Measurements from ENCODE around the gene STRA6. TPM values are rescaled to one million over a fixed set of nuclear protein-coding genes. Genes with fewer than 3 reads are reported as not detected.

STRA6 gene
- total and polyA plus RNA-seq, 10 donors, result 0.47 to 1.8 (median 0.96) TPM; not detected in 3

DNA sequence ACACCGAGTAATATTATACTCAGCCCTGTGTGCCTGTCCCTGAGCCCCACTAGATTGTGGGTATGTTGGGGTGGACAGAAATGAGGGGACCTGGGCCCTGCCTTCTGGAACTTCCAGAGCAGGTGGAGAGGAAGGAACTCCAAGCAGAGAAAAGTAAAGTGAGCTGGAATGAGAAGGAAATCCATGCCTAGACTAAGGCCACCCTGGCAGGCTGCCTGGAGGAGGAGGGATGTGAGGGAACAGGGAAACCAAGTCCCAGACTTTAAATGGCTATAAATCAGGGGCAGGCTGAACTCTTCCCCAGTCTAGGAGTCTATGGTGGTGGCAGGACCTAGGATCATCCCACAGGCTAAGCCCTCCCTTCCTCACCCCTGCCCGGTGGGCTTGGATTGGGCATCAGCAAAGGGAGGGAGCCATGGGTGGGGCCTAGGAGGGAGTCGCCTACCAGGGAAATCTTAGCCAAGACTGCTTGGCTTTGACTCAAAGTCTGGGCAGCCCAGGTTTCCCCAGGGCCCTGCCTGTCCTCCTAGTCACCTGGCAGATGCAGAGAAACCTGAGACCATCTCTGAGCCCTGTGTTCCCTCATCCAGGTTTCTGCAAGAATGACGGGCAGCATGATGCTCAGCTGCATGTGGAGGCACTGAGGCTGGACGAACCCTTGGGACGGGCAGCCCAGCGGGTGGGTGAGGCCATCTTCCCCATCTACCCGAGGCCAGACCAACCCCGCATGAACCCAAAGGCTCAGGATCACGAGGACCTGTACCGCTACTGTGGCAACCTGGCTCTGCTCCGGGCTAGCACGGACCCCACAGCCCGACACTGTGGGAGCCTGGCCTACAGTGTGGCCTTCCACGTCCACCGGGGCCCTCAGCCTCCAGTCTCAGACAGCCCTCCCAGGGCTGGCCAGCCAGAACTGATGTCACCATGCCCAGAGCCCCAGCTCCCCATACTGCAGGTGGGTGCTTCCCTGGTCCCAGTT lies 15.6 kb upstream of the STRA6 start:
- no peaks in the 10 kb centered on the region for H3K9me3 ChIP-seq
- peaks cover 0 to 6% (median 0%) of the 10 kb centered on the region in 6 donors for H3K4me1 ChIP-seq
- no peak overlapping the region for H3K27ac ChIP-seq
- H3K4me3 ChIP-seq, result no peak overlapping the region
- H3K27me3 ChIP-seq (replicated peaks in 1 of 7), result peaks cover 0 to 53% (median 0%) of the 10 kb centered on the region in 7 donors
- no peak for DNase-seq
- WGBS, 5 donors, result 87 to 95% (median 91%) methylated on average over 10 to 16 of the region's 16 CpGs
- no peak for TF ChIP-seq POLR2AphosphoS5 (IDR thresholded peaks at IDR 0.05)
- no peak for TF ChIP-seq POLR2A (IDR thresholded peaks at IDR 0.05)
- TF ChIP-seq, protein P1, sequence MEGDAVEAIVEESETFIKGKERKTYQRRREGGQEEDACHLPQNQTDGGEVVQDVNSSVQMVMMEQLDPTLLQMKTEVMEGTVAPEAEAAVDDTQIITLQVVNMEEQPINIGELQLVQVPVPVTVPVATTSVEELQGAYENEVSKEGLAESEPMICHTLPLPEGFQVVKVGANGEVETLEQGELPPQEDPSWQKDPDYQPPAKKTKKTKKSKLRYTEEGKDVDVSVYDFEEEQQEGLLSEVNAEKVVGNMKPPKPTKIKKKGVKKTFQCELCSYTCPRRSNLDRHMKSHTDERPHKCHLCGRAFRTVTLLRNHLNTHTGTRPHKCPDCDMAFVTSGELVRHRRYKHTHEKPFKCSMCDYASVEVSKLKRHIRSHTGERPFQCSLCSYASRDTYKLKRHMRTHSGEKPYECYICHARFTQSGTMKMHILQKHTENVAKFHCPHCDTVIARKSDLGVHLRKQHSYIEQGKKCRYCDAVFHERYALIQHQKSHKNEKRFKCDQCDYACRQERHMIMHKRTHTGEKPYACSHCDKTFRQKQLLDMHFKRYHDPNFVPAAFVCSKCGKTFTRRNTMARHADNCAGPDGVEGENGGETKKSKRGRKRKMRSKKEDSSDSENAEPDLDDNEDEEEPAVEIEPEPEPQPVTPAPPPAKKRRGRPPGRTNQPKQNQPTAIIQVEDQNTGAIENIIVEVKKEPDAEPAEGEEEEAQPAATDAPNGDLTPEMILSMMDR (IDR thresholded peaks at IDR 0.05 in 8 of 11, conservative IDR thresholded peaks at IDR 0.05 in 3 of 11), result no peak
- no peaks in the 10 kb centered on the region for H3K36me3 ChIP-seq
- intact Hi-C loops (cut with DNase I; ENCODE audit: low total_unique reads), result no loop called here

GRCh38 chr15:74216949-74217348 lies 14.4 kb upstream of the STRA6 start:
- TF ChIP-seq, protein P1 (IDR thresholded peaks at IDR 0.05 in 8 of 11, conservative IDR thresholded peaks at IDR 0.05 in 3 of 11), result no peak
- TF ChIP-seq POLR2AphosphoS5 (IDR thresholded peaks at IDR 0.05), result no peak
- TF ChIP-seq POLR2A (IDR thresholded peaks at IDR 0.05), result no peak
- DNase-seq, result no peak
- peaks cover 0 to 6% (median 0%) of the 10 kb centered on the region in 6 donors for H3K4me1 ChIP-seq
- H3K9me3 ChIP-seq, result no peaks in the 10 kb centered on the region
- intact Hi-C loops (cut with DNase I; ENCODE audit: low total_unique reads), result no loop called here
- WGBS, 5 donors, result 80 to 94% (median 90%) methylated on average over 2 to 3 of the region's 3 CpGs
- no peak overlapping the region for H3K27ac ChIP-seq
- H3K4me3 ChIP-seq, result no peak overlapping the region
- H3K36me3 ChIP-seq, result no peaks in the 10 kb centered on the region
- peaks cover 0 to 40% (median 0%) of the 10 kb centered on the region in 7 donors for H3K27me3 ChIP-seq (replicated peaks in 1 of 7)

GRCh38 chr15:74215958-74216357 lies 13.4 kb upstream of the STRA6 start:
- peaks cover 0 to 32% (median 0%) of the 10 kb centered on the region in 7 donors for H3K27me3 ChIP-seq (replicated peaks in 1 of 7)
- H3K4me1 ChIP-seq, result no peaks in the 10 kb centered on the region
- H3K27ac ChIP-seq, result no peak overlapping the region
- TF ChIP-seq POLR2A (IDR thresholded peaks at IDR 0.05) (no peak), POLR2AphosphoS5 (IDR thresholded peaks at IDR 0.05) (no peak)
- TF ChIP-seq, protein P1 (IDR thresholded peaks at IDR 0.05 in 8 of 11, conservative IDR thresholded peaks at IDR 0.05 in 3 of 11), result no peak
- H3K4me3 ChIP-seq, result no peak overlapping the region
- no peaks in the 10 kb centered on the region for H3K36me3 ChIP-seq
- no peak for DNase-seq
- H3K9me3 ChIP-seq, result no peaks in the 10 kb centered on the region
- 81 to 94% (median 93%) methylated on average over 8 of the region's 8 CpGs for WGBS, 5 donors
- intact Hi-C loops (cut with DNase I; ENCODE audit: low total_unique reads), result no loop called here

All from spleen (tissue), 11 donors.